K562 (cell line): ENCODE measurements around the gene PPIL4. TPM values are rescaled to one million over a fixed set of nuclear protein-coding genes. Genes with fewer than 3 reads are reported as not detected.

ENCODE experiments used
- ARID1B ChIP-seq: fragments of 450-650 bp; IDR thresholded peaks from 2 replicates; pipeline ENCODE4 v1.6.1; 2016; ENCODE audit warnings: antibody characterized with exemption, mild to moderate bottlenecking, inconsistent platforms
- E2F3 ChIP-seq: fragments of 250-450 bp; sonication (Bioruptor Pico); IDR thresholded peaks from 2 replicates; pipeline ENCODE4 v1.4.0; 2020; ENCODE audit warnings: mild to moderate bottlenecking
- ETV6 ChIP-seq, 3 experiments: fragments of 150-350 bp in 1 of 3; sonication (generic) in 1 of 3; formaldehyde crosslinking in 1 of 3; IDR thresholded peaks; 2 replicates each; pipeline versions ENCODE4 v1.6.1 to v1.8.0; 2014 to 2022; ENCODE audit warnings: borderline replicate concordance in 2 of 3, low read depth in 2 of 3, antibody characterized with exemption in 1 of 3, low read length in 1 of 3, mild to moderate bottlenecking in 1 of 3, missing genetic modification reagents in 1 of 3
- KDM5B ChIP-seq: fragments of 200-600 bp; sonication (generic); IDR thresholded peaks from 2 replicates; pipeline ENCODE4 v1.6.1; 2012; ENCODE audit warnings: low read depth, mild to moderate bottlenecking, moderate library complexity, low read length, control low read depth, inconsistent platforms; ENCODE audit not compliant: insufficient replicate concordance
- MTA2 ChIP-seq: fragments of 450-650 bp; IDR thresholded peaks from 2 replicates; pipeline ENCODE4 v1.6.1; 2016; ENCODE audit warnings: low read depth
- MYBL2 ChIP-seq, 2 experiments: fragments of 450-650 bp in 1 of 2; sonication (generic) in 1 of 2; formaldehyde crosslinking in 1 of 2; IDR thresholded peaks; 2 replicates each; pipeline versions ENCODE4 v1.6.1 to v1.8.1; 2017 to 2022; ENCODE audit warnings: borderline replicate concordance in 1 of 2, inconsistent platforms in 1 of 2, low read depth in 1 of 2, mild to moderate bottlenecking in 1 of 2, missing genetic modification reagents in 1 of 2, moderate library complexity in 1 of 2
- NRF1 ChIP-seq, 2 experiments: fragments of 450-650 bp; IDR thresholded peaks in 1 of 2; conservative IDR thresholded peaks in 1 of 2; 2 replicates each; pipeline ENCODE4 v1.6.1; 2014; ENCODE audit warnings: mild to moderate bottlenecking in 2 of 2
- PCBP1 ChIP-seq: fragments of 200-400 bp; formaldehyde crosslinking; IDR thresholded peaks from 2 replicates; pipeline ENCODE4 v1.6.1; 2018; ENCODE audit warnings: mild to moderate bottlenecking, low read depth, low read length; ENCODE audit not compliant: poor library complexity, severe bottlenecking
- PRMT5 ChIP-seq: sonication (generic); formaldehyde crosslinking; IDR thresholded peaks from 2 replicates; pipeline ENCODE4 v1.5.0; 2020; ENCODE audit warnings: missing genetic modification reagents
- TGIF2 ChIP-seq: sonication (generic); formaldehyde crosslinking; IDR thresholded peaks from 2 replicates; pipeline ENCODE4 v1.8.1; 2022; ENCODE audit warnings: mild to moderate bottlenecking, missing genetic modification reagents, moderate library complexity
- ZC3H4 ChIP-seq: sonication (generic); formaldehyde crosslinking; IDR thresholded peaks from 2 replicates; pipeline ENCODE4 v1.9.0; 2021; ENCODE audit warnings: missing genetic modification reagents, borderline replicate concordance
- ZFPM2 ChIP-seq: fragments of 250-450 bp; sonication (Bioruptor Pico); IDR thresholded peaks from 2 replicates; pipeline ENCODE4 v1.5.1; 2022; ENCODE audit warnings: mild to moderate bottlenecking
- ZKSCAN1 ChIP-seq: fragments of 150-350 bp; IDR thresholded peaks from 2 replicates; pipeline ENCODE4 v1.6.1; 2016; ENCODE audit warnings: low read depth, low read length
- ZNF12 ChIP-seq: sonication (generic); formaldehyde crosslinking; IDR thresholded peaks from 2 replicates; pipeline ENCODE4 v1.4.0; 2020; ENCODE audit warnings: mild to moderate bottlenecking, missing genetic modification reagents
- polyA plus RNA-seq, 8 experiments: library from polyadenylated mRNA; depleted of rRNA in 4 of 8; stranded (reverse) in 5 of 8; unstranded in 3 of 8; fragments of >200 nt; fragmentation: Nextera tagmentation in 2 of 8; fragmentation: Illumina TruSeq in 1 of 8; extraction: Ambion mirVana in 2 of 8; extraction: Trizol in 1 of 8; gene quantifications; 2 replicates each; pipeline versions ENCODE4 v1.2.1 to v1.2.3, GENCODE V29; 2011 to 2014; ENCODE audit warnings: inconsistent platforms in 1 of 8, missing spikeins in 1 of 8
- total RNA-seq, 7 experiments: library from RNA; depleted of rRNA in 6 of 7; stranded (reverse); fragments of >200 nt in 6 of 7; fragmentation: Illumina TruSeq in 2 of 7; extraction: Trizol in 2 of 7; gene quantifications; 2 replicates each; pipeline versions ENCODE4 v1.2.1 to v1.2.3, GENCODE V29; 2011 to 2021; ENCODE audit warnings: low replicate concordance in 1 of 7
- TF ChIP-seq, protein P1 (sequence below), 2 experiments: fragments of 450-650 bp in 1 of 2; IDR thresholded peaks; 2 replicates each; pipeline ENCODE4 v1.6.1; 2011 to 2017; ENCODE audit warnings: low read depth in 2 of 2, antibody characterized with exemption in 1 of 2, borderline replicate concordance in 1 of 2, low read length in 1 of 2, mild to moderate bottlenecking in 1 of 2, mixed read lengths in 1 of 2; ENCODE audit not compliant: control insufficient read depth in 1 of 2
- TF ChIP-seq, protein P2 (sequence below): fragments of 250-450 bp; sonication (Bioruptor Pico); IDR thresholded peaks from 2 replicates; pipeline ENCODE4 v1.4.0; 2020; ENCODE audit warnings: mild to moderate bottlenecking, moderate library complexity, borderline replicate concordance
- TF ChIP-seq, protein P3 (sequence below): fragments of 450-650 bp; formaldehyde crosslinking; IDR thresholded peaks from 2 replicates; pipeline ENCODE4 v1.4.0; 2022; ENCODE audit warnings: missing genetic modification characterization

The PPIL4 gene
- total and polyA plus RNA-seq, 9 of the 15 experiments (the other 6 are each of a cell fraction or from before 2014, with no cell fraction given) = 14.5 to 55.2 (median 45.9) TPM

DNA sequence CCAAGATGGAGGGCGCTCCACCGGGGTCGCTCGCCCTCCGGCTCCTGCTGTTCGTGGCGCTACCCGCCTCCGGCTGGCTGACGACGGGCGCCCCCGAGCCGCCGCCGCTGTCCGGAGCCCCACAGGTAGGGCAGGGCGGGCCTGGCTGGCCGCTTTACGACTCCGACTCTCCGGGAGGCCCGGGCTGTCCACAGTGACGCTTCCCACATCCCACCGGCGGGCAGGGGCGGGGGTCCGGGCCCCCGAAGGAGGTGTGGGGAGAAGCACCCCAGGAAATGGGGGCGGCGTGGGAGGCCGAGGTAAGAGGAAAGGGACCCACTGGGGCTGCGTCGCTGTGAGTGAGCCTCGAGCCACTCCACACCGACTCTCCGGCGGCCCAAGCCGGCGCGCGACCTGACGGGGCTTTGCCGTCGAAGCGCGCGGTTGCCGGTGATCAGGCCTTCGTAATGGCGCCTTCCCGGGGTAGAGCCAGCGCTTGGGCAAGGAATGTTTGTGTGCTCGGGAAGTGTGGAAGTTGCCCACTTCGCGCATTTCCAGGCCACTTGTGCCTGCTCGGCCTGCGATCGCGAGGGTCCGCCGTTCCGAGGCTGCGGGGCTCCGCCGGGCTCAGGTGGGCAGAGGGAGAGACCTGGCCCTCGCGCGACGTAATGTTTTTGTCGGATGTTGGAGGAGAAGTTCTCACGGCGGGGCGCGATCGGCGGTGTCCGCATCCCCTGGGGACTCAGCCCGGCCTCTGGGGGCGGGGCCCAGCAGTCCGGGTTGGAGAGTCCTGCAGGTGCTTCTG, 20.8 kb upstream of the PPIL4 start (continued):
- no peak for TF ChIP-seq ZKSCAN1
- peak; percentile 91 for TF ChIP-seq ZNF12 (CRISPR knock-in tag)
- peak; percentile 68 for TF ChIP-seq KDM5B
- TF ChIP-seq PRMT5 = no peak
- no peak for TF ChIP-seq ZFPM2
- TF ChIP-seq NRF1 (conservative IDR thresholded peaks at IDR 0.05 in 1 of 2, IDR thresholded peaks at IDR 0.05 in 1 of 2) = peak in 1 of 2 experiments; percentile 18; a peak in 1 of 4 replicates
- peak; percentile 77; the same call in 1 of the 2 replicates for TF ChIP-seq ZC3H4 (CRISPR knock-in tag)
- TF ChIP-seq, protein P1, sequence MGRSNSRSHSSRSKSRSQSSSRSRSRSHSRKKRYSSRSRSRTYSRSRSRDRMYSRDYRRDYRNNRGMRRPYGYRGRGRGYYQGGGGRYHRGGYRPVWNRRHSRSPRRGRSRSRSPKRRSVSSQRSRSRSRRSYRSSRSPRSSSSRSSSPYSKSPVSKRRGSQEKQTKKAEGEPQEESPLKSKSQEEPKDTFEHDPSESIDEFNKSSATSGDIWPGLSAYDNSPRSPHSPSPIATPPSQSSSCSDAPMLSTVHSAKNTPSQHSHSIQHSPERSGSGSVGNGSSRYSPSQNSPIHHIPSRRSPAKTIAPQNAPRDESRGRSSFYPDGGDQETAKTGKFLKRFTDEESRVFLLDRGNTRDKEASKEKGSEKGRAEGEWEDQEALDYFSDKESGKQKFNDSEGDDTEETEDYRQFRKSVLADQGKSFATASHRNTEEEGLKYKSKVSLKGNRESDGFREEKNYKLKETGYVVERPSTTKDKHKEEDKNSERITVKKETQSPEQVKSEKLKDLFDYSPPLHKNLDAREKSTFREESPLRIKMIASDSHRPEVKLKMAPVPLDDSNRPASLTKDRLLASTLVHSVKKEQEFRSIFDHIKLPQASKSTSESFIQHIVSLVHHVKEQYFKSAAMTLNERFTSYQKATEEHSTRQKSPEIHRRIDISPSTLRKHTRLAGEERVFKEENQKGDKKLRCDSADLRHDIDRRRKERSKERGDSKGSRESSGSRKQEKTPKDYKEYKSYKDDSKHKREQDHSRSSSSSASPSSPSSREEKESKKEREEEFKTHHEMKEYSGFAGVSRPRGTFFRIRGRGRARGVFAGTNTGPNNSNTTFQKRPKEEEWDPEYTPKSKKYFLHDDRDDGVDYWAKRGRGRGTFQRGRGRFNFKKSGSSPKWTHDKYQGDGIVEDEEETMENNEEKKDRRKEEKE (IDR thresholded peaks at IDR 0.05; ENCODE audit: borderline replicate concordance in 1 of 2, control insufficient read depth in 1 of 2, low read depth in 2 of 2, low read length in 1 of 2) = no peak
- no peak for TF ChIP-seq ARID1B
- TF ChIP-seq ETV6 (IDR thresholded peaks at IDR 0.05; ENCODE audit: borderline replicate concordance in 1 of 2, low read depth in 2 of 2, low read length in 1 of 2) = no peak
- TF ChIP-seq ETV6 (CRISPR knock-in tag; IDR thresholded peaks at IDR 0.05; ENCODE audit: borderline replicate concordance) = peak; percentile 79
- TF ChIP-seq, protein P2, sequence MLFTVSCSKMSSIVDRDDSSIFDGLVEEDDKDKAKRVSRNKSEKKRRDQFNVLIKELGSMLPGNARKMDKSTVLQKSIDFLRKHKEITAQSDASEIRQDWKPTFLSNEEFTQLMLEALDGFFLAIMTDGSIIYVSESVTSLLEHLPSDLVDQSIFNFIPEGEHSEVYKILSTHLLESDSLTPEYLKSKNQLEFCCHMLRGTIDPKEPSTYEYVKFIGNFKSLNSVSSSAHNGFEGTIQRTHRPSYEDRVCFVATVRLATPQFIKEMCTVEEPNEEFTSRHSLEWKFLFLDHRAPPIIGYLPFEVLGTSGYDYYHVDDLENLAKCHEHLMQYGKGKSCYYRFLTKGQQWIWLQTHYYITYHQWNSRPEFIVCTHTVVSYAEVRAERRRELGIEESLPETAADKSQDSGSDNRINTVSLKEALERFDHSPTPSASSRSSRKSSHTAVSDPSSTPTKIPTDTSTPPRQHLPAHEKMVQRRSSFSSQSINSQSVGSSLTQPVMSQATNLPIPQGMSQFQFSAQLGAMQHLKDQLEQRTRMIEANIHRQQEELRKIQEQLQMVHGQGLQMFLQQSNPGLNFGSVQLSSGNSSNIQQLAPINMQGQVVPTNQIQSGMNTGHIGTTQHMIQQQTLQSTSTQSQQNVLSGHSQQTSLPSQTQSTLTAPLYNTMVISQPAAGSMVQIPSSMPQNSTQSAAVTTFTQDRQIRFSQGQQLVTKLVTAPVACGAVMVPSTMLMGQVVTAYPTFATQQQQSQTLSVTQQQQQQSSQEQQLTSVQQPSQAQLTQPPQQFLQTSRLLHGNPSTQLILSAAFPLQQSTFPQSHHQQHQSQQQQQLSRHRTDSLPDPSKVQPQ = 0 out of 2 replicates have a peak, but pooled peaks have one; percentile 30
- no peak for TF ChIP-seq MTA2
- no peak for TF ChIP-seq MYBL2 (IDR thresholded peaks at IDR 0.05; ENCODE audit: low read depth)
- TF ChIP-seq MYBL2 (CRISPR knock-in tag; IDR thresholded peaks at IDR 0.05; ENCODE audit: borderline replicate concordance) = no peak
- no peak for TF ChIP-seq PCBP1
- no peak for TF ChIP-seq E2F3 (CRISPR knock-in tag)
- TF ChIP-seq TGIF2 = peak; percentile 20; the same call in 1 of the 2 replicates
- TF ChIP-seq, protein P3, sequence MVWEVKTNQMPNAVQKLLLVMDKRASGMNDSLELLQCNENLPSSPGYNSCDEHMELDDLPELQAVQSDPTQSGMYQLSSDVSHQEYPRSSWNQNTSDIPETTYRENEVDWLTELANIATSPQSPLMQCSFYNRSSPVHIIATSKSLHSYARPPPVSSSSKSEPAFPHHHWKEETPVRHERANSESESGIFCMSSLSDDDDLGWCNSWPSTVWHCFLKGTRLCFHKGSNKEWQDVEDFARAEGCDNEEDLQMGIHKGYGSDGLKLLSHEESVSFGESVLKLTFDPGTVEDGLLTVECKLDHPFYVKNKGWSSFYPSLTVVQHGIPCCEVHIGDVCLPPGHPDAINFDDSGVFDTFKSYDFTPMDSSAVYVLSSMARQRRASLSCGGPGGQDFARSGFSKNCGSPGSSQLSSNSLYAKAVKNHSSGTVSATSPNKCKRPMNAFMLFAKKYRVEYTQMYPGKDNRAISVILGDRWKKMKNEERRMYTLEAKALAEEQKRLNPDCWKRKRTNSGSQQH (CRISPR knock-in tag) = no peak
